B cell (primary cell): ENCODE results near the gene ERC2. TPM values are rescaled to one million over a fixed set of nuclear protein-coding genes. Genes with fewer than 3 reads are reported as not detected.

ENCODE experiments used
- ATAC-seq: fragments of 200-7000 bp; cut with Tn5 transposase; one replicate; pipeline ENCODE4 v1.10.0; 2021; ENCODE audit warnings: low read depth, mild to moderate bottlenecking, moderate number of reproducible peaks, moderate library complexity
- CTCF ChIA-PET: fragments of 350-600 bp; sonication (Branson Sonifier 250); formaldehyde crosslinking; loops from one replicate; lab custom pipeline; 2021; ENCODE audit warnings: antibody characterized with exemption, inconsistent platforms; lab: Charles Lee
- POLR2A ChIA-PET: fragments of 350-600 bp; sonication (Branson Sonifier 250); formaldehyde crosslinking; loops from one replicate; lab custom pipeline; 2021; ENCODE audit warnings: antibody characterized with exemption; lab: Charles Lee
- DNase-seq: peaks from one replicate; pipeline ENCODE4 v3.0.0; 2013
- H2AFZ ChIP-seq: 2 replicates; pipeline ENCODE4 v1.6.1; 2012; ENCODE audit warnings: mild to moderate bottlenecking, low read depth, low read length; ENCODE audit not compliant: insufficient read depth, poor library complexity, severe bottlenecking
- H3K27ac ChIP-seq, 2 donors: 1 replicate in 1 of 2; 2 replicates in 1 of 2; pipeline ENCODE4 v1.5.1; 2012 to 2013; ENCODE audit warnings: low read length in 2 of 2, mild to moderate bottlenecking in 2 of 2, moderate library complexity in 1 of 2
- H3K27me3 ChIP-seq, 4 experiments: fragments of 200-600 bp in 1 of 4; sonication (generic) in 1 of 4; replicated peaks in 1 of 4; 1 replicate in 2 of 4; 2 replicates in 2 of 4; pipeline versions ENCODE4 v1.6.1 to v1.7.0; 2013 to 2016; ENCODE audit warnings: low read length in 3 of 4, mild to moderate bottlenecking in 2 of 4, mixed read lengths in 1 of 4, moderate library complexity in 1 of 4; ENCODE audit not compliant: insufficient read depth in 4 of 4, control insufficient read depth in 3 of 4; ENCODE audit errors: control extremely low read depth in 1 of 4
- H3K36me3 ChIP-seq, 2 experiments: replicated peaks in 1 of 2; 1 replicate in 1 of 2; 2 replicates in 1 of 2; pipeline versions ENCODE4 v1.6.1 to v1.7.1; 2013; ENCODE audit warnings: low read length in 1 of 2; ENCODE audit not compliant: insufficient read depth in 2 of 2, control insufficient read depth in 1 of 2; ENCODE audit errors: control extremely low read depth in 1 of 2, extremely low read depth in 1 of 2
- H3K4me1 ChIP-seq, 2 donors: fragments of 200-600 bp in 1 of 2; sonication (generic) in 1 of 2; 1 replicate in 1 of 2; 2 replicates in 1 of 2; pipeline versions ENCODE4 v1.5.1 to v1.6.1; 2013 to 2017; ENCODE audit warnings: low read length in 2 of 2; ENCODE audit not compliant: control insufficient read depth in 2 of 2, insufficient read depth in 2 of 2
- H3K4me2 ChIP-seq: replicated peaks from 2 replicates; pipeline ENCODE3; 2012; ENCODE audit warnings: mild to moderate bottlenecking, low read depth, low read length; ENCODE audit not compliant: poor library complexity, severe bottlenecking
- H3K4me3 ChIP-seq, 5 experiments: fragments of 200-600 bp in 1 of 5; sonication (generic) in 1 of 5; 1 replicate in 3 of 5; 2 replicates in 2 of 5; pipeline versions ENCODE4 v1.5.1 to v1.7.0; 2011 to 2016; ENCODE audit warnings: low read length in 4 of 5, mild to moderate bottlenecking in 4 of 5, low read depth in 2 of 5, control low read depth in 1 of 5, moderate library complexity in 1 of 5; ENCODE audit not compliant: insufficient read depth in 1 of 5; ENCODE audit errors: control extremely low read depth in 1 of 5, extremely low read depth in 1 of 5
- H3K79me2 ChIP-seq: fragments of 200-600 bp; sonication (generic); one replicate; pipeline ENCODE4 v1.6.0; 2016; ENCODE audit warnings: low read length; ENCODE audit not compliant: control insufficient read depth, insufficient read depth
- H3K9ac ChIP-seq: fragments of 200-600 bp; sonication (generic); 2 replicates; pipeline ENCODE4 v1.6.1; 2017; ENCODE audit warnings: mild to moderate bottlenecking, low read length, moderate library complexity
- H3K9me3 ChIP-seq, 3 donors: one replicate each; pipeline versions ENCODE4 v1.6.1 to v1.7.1; 2013; ENCODE audit warnings: low read length in 2 of 3; ENCODE audit not compliant: control insufficient read depth in 2 of 3, insufficient read depth in 1 of 3; ENCODE audit errors: control extremely low read depth in 1 of 3
- H4K20me1 ChIP-seq: 2 replicates; pipeline ENCODE4 v1.6.0; 2012; ENCODE audit warnings: mild to moderate bottlenecking, low read length; ENCODE audit not compliant: insufficient read depth, control insufficient read depth, poor library complexity, severe bottlenecking
- H3K27ac Mint-ChIP-seq: one replicate; pipeline ENCODE4 v1.8.0; 2021; ENCODE audit warnings: mixed read lengths
- H3K27me3 Mint-ChIP-seq: one replicate; pipeline ENCODE4 v1.8.0; 2021; ENCODE audit warnings: mixed read lengths
- H3K4me1 Mint-ChIP-seq: one replicate; pipeline ENCODE4 v1.8.0; 2021; ENCODE audit warnings: mixed read lengths
- H3K4me3 Mint-ChIP-seq: one replicate; pipeline ENCODE4 v1.8.0; 2021; ENCODE audit warnings: mixed read lengths
- H3K9me3 Mint-ChIP-seq: one replicate; pipeline ENCODE4 v1.8.0; 2022; ENCODE audit warnings: mixed read lengths; ENCODE audit not compliant: insufficient read depth
- CTCF ChIP-seq: fragments of 200-600 bp; IDR thresholded peaks from one replicate; pipeline ENCODE4 v1.8.0; 2022; ENCODE audit warnings: antibody characterized with exemption, mild to moderate bottlenecking
- EZH2 ChIP-seq: IDR thresholded peaks from 2 replicates; pipeline ENCODE4 v1.6.1; 2012; ENCODE audit warnings: borderline replicate concordance, low read depth, mild to moderate bottlenecking, moderate library complexity, low read length; ENCODE audit not compliant: insufficient read depth, poor library complexity, severe bottlenecking
- WGBS: methylation state at CpG from one replicate; pipeline ENCODE4 v1.1.5; 2013; ENCODE audit warnings: missing lambda C conversion rate; ENCODE audit not compliant: insufficient coverage; 5-methylcytosine and 5-hydroxymethylcytosine counted together
- intact Hi-C: fragments of 100-400 bp; cut with micrococcal nuclease; formaldehyde crosslinking; loops from one replicate; pipeline ENCODE4 v1.10.0; 2022
- polyA plus RNA-seq: library from polyadenylated mRNA; depleted of rRNA; stranded (reverse); fragments of >200 nt; gene quantifications from 2 replicates; pipeline ENCODE4 v1.2.3, GENCODE V29; 2012
- total RNA-seq, 2 donors: library from RNA; stranded (reverse); fragments of 120-200 nt in 1 of 2; gene quantifications; 1 replicate in 1 of 2; 2 replicates in 1 of 2; pipeline versions ENCODE4 v1.2.3 to v1.2.4, GENCODE V29; 2013 to 2022

ERC2 gene
- total and polyA plus RNA-seq, 2 donors (not counting 1 experiment from before 2014, with no cell fraction given) = not detected

GRCh38 chr3:56164436-56164835, 303.8 kb downstream of the ERC2 start:
- ChIA-PET POLR2A (no interaction called here), CTCF (no interaction called here)
- no peaks in the 10 kb centered on the region for H3K4me1 Mint-ChIP-seq

More at GRCh38 chr3:56164436-56164835, 303.8 kb downstream of the ERC2 start:
- Histone ChIP-seq H3K36me3 (no peaks in the 10 kb centered on the region), H3K27ac (no peak overlapping the region), H3K9ac (no peak overlapping the region), H3K79me2 (no peaks in the 10 kb centered on the region), H3K9me3 (no peaks in the 10 kb centered on the region), H3K4me3 (no peak overlapping the region), H2AFZ (no peak overlapping the region), H4K20me1 (no peaks in the 10 kb centered on the region), H3K4me2 (no peak overlapping the region), H3K27me3 (no peaks in the 10 kb centered on the region), H3K4me1 (no peaks in the 10 kb centered on the region)
- H3K27ac Mint-ChIP-seq = no peak overlapping the region
- intact Hi-C loops = no loop called here
- DNase-seq (no peak), ATAC-seq (no peak)
- WGBS = no CpG with 5 or more reads among the region's 3 CpGs
- TF ChIP-seq EZH2 (no peak), CTCF (no peak)
- peaks cover 2% of the 10 kb centered on the region for H3K27me3 Mint-ChIP-seq
- H3K9me3 Mint-ChIP-seq = peaks cover 4% of the 10 kb centered on the region
- H3K4me3 Mint-ChIP-seq = no peak overlapping the region
